ENCODE results near the gene CTNNA2. TPM values are rescaled to one million over a fixed set of nuclear protein-coding genes. Genes with fewer than 3 reads are reported as not detected.

The CTNNA2 gene
- polyA plus RNA-seq, 1 experiment: not detected

DNA sequence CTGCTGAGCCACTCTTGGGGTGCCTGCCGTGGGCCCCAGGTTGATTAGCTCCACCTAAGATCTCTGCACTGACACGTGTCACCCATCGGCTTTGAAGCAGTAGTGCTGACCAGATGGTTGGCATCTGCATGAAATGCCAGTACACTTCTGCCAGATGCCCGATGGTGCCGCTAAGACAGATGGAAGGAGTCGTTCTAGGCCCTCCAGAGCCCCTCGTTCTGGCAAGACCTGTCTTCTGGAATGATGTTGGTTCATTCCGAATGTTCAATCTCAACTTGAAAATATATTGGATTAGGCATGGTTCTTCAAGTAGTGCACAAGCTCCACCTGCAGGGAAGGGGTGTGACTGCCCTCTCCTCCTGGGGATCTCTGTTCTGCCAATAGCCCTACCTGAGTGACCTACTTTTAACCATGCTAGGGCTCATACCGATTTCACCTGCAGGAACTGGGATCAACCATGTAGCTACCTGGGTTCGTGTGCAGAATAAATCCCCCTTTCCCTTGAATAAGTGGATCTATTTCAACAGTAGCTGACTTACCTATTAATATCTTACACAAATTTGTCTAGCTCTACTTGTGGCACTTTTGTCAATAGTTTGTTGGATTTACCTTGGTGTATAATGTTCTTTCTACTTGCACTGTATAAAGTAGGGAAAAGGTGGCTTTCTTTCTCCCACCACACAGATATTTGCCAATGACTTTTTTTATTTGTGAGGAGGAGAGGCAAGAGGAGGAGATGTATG is 342.6 kb downstream of the CTNNA2 start:
- CTCF ChIA-PET: interaction anchor here (0.7 to 2.9 kb wide), 7 partner anchors 10 to 313 kb away, joined by 3 to 20 read pairs (median 3); no protein-coding TSS in a partner anchor
- POLR2A ChIA-PET: no interaction called here
- no peak for DNase-seq (ENCODE audit: low read depth, low spot score)
- H3K27me3 ChIP-seq (ENCODE audit: control insufficient read depth, insufficient read depth, low read length): no peaks in the 10 kb centered on the region
- no peaks in the 10 kb centered on the region for H3K9me3 ChIP-seq (ENCODE audit: control insufficient read depth, insufficient read depth, low read length)
- no peak overlapping the region for H3K4me3 ChIP-seq (ENCODE audit: low read depth, low read length)
- H3K27ac ChIP-seq (ENCODE audit: low read depth, low read length): no peak overlapping the region
- TF ChIP-seq, protein P1, sequence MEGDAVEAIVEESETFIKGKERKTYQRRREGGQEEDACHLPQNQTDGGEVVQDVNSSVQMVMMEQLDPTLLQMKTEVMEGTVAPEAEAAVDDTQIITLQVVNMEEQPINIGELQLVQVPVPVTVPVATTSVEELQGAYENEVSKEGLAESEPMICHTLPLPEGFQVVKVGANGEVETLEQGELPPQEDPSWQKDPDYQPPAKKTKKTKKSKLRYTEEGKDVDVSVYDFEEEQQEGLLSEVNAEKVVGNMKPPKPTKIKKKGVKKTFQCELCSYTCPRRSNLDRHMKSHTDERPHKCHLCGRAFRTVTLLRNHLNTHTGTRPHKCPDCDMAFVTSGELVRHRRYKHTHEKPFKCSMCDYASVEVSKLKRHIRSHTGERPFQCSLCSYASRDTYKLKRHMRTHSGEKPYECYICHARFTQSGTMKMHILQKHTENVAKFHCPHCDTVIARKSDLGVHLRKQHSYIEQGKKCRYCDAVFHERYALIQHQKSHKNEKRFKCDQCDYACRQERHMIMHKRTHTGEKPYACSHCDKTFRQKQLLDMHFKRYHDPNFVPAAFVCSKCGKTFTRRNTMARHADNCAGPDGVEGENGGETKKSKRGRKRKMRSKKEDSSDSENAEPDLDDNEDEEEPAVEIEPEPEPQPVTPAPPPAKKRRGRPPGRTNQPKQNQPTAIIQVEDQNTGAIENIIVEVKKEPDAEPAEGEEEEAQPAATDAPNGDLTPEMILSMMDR (IDR thresholded peaks at IDR 0.05; ENCODE audit: low read depth, low read length): peak; percentile 57

DNA sequence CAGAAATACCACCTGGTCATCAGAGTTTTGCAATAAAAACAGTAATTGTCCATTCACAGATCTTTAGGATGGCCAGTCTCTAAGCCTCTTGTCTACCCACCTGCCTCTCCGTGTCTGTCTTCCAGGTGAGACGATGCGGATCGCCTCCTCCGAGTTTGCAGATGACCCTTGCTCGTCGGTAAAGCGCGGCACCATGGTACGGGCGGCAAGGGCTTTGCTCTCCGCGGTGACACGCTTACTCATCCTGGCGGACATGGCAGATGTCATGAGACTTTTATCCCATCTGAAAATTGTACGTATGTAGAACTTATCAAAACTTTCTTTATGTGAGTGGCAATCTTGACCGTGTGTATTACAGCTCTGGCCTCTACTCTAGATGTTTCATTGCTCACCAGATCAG is 345.0 kb downstream of the CTNNA2 start:
- ChIA-PET CTCF (no interaction called here), POLR2A (no interaction called here)
- Histone ChIP-seq H3K27ac (ENCODE audit: low read depth, low read length) (no peak overlapping the region), H3K9me3 (ENCODE audit: control insufficient read depth, insufficient read depth, low read length) (no peaks in the 10 kb centered on the region), H3K4me3 (ENCODE audit: low read depth, low read length) (no peak overlapping the region), H3K27me3 (ENCODE audit: control insufficient read depth, insufficient read depth, low read length) (no peaks in the 10 kb centered on the region)
- DNase-seq (ENCODE audit: low read depth, low spot score): no peak
- TF ChIP-seq, protein P1 (IDR thresholded peaks at IDR 0.05; ENCODE audit: low read depth, low read length): no peak

DNA sequence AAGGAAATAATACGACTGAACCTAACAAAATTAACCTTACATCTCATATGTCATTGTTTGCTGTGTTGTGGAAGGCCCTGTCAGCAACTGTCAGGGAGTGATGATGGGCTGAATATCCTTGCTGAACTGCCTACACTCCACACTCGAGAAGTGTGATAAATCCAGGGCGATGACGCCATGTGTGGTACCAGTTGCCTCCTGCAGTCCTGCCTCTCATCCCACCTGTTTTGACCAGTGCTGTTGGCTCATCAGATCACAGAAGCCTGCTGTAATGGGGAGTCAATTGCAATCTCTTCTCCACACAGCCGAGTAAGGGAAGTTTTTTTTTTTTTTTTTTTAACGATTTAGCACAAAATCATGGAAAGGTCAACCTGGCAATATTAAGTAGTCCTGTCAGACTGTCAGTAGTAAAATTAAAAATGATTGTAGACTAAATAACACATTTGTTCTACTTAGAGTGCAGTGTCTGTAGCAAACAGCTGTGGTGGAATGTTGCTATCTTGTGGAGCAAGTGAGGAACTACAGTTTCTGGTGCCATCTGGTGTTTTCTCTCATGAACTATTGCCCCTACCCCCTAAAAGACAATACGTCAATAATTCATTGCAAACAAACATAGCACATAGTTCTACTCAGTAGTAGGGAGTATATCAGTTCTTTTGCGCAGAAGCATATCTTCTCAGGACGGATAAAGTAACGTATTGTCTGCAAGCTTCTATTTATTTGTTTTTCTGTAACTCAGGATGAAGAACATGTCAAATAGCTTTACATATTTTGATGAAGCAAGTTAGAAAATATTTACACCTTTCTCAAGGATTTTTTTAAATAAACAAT is 347.6 kb downstream of the CTNNA2 start:
- TF ChIP-seq, protein P1 (IDR thresholded peaks at IDR 0.05; ENCODE audit: low read depth, low read length): peak; percentile 83
- Histone ChIP-seq H3K9me3 (ENCODE audit: control insufficient read depth, insufficient read depth, low read length) (no peaks in the 10 kb centered on the region), H3K27me3 (ENCODE audit: control insufficient read depth, insufficient read depth, low read length) (no peaks in the 10 kb centered on the region), H3K27ac (ENCODE audit: low read depth, low read length) (no peak overlapping the region), H3K4me3 (ENCODE audit: low read depth, low read length) (no peak overlapping the region)
- POLR2A ChIA-PET: no interaction called here
- CTCF ChIA-PET: interaction anchor here (1.0 kb wide), 3 partner anchors 195 to 207 kb away, joined by 3 to 14 read pairs (median 3); no protein-coding TSS in a partner anchor
- no peak for DNase-seq (ENCODE audit: low read depth, low spot score)

DNA sequence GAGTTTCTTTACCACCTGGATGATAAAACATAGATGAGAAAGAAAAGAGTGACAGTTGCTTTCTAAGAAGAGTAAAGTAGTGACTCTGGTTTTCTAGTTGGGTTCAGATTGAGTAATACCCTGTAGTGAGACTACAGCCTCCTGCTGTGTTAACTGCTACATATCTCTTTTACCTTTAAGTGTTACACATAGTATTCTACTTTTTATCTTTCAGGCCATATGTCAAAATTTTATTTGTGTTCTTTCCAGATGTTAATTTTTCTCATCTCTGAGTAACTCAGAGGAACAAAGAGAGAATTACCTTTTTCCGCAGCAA is 348.2 kb downstream of the CTNNA2 start:
- Histone ChIP-seq H3K27ac (ENCODE audit: low read depth, low read length) (no peak overlapping the region), H3K27me3 (ENCODE audit: control insufficient read depth, insufficient read depth, low read length) (no peaks in the 10 kb centered on the region), H3K9me3 (ENCODE audit: control insufficient read depth, insufficient read depth, low read length) (no peaks in the 10 kb centered on the region), H3K4me3 (ENCODE audit: low read depth, low read length) (no peak overlapping the region)
- CTCF ChIA-PET: interaction anchor here (1.0 kb wide), 3 partner anchors 195 to 208 kb away, joined by 3 to 14 read pairs (median 3); no protein-coding TSS in a partner anchor
- TF ChIP-seq, protein P1 (IDR thresholded peaks at IDR 0.05; ENCODE audit: low read depth, low read length): no peak
- POLR2A ChIA-PET: no interaction called here
- no peak for DNase-seq (ENCODE audit: low read depth, low spot score)

DNA sequence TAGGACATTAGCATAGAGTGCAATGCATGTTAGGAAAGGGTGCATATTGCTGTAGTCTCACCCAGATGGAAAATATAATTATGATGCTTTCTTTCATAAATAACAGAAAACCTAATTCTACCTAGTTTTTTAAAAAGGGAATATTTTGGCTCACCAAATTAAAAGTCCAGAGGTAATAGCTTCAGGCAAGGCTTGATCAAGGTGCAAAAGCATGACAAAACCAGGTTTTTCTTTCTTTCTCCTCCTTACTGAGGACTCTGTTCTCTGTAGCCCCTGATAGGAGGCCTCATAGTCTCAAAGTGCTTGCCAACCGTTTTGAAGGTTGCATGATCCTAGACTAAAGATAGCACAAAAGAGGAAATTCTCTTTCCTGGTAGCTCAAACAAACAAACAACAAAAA is 349.9 kb downstream of the CTNNA2 start:
- TF ChIP-seq, protein P1 (IDR thresholded peaks at IDR 0.05; ENCODE audit: low read depth, low read length): no peak
- H3K27ac ChIP-seq (ENCODE audit: low read depth, low read length): no peak overlapping the region
- no peak for DNase-seq (ENCODE audit: low read depth, low spot score)
- no peak overlapping the region for H3K4me3 ChIP-seq (ENCODE audit: low read depth, low read length)
- ChIA-PET POLR2A (no interaction called here), CTCF (no interaction called here)
- no peaks in the 10 kb centered on the region for H3K27me3 ChIP-seq (ENCODE audit: control insufficient read depth, insufficient read depth, low read length)
- H3K9me3 ChIP-seq (ENCODE audit: control insufficient read depth, insufficient read depth, low read length): no peaks in the 10 kb centered on the region
